ENCODE measurements around the gene NHEJ1.

The NHEJ1 gene, protein sequence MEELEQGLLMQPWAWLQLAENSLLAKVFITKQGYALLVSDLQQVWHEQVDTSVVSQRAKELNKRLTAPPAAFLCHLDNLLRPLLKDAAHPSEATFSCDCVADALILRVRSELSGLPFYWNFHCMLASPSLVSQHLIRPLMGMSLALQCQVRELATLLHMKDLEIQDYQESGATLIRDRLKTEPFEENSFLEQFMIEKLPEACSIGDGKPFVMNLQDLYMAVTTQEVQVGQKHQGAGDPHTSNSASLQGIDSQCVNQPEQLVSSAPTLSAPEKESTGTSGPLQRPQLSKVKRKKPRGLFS

DNA sequence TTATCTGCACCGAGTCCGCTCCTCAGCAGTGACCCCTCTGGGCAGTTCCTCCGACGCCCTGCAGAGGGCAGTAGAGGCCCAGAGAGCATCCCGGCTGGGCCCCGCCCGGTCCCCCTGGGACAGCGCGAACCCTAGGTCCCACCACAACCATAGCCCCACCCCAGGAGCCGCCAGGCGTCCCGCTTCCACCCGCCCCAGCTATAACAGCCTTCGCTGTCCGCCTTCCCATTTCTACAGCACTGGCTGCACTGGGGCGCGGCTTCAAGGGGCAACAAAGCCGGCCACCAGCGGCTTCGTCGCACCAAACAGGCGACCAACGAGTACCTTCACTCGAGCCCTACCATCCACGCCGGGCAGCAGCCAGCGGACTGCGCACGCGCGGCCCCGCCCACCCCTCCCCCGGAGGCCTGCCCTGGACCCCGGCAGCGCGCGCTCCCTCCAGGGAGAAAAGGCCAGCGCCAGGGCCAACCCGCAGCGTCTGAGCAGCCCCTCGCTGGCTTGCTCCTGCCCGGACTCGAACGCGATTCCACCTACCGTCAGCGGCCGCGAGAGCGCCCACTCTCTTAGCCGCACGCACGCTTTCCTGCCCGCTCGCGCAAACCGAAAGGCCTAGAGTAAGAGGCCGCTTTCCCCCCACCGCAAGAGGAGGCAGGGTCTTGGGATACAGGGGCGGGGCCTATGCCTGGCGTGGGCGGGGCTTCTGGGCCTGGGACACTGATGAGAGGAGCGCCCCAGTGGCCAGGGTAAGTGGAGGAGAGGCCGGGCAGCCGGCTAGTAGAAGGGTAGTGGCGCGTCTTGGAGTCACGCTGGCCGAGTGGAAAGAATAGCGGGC lies at the start of gene NHEJ1:
Gene NHEJ1 (minus strand): TSS at position 630 of the 832 bp plus-strand sequence. CDS start 2,453 bp downstream, outside the sequence.
- H3K4me3 ChIP-seq (replicated peaks; ENCODE audit: low read depth, low read length) = peak within 1 kb of the TSS; percentile 86
- H3K36me3 ChIP-seq (ENCODE audit: control insufficient read depth, insufficient read depth, low read length) = no peaks in the 10 kb centered on the region; the same call in 1 of the 2 replicates
- peak; percentile 96 for DNase-seq (ENCODE audit: extremely low read depth, insufficient read length)
- no peaks in the 10 kb centered on the region for H3K27me3 ChIP-seq (replicated peaks; ENCODE audit: control insufficient read depth, insufficient read depth, low read length)
- TF ChIP-seq, protein P1, sequence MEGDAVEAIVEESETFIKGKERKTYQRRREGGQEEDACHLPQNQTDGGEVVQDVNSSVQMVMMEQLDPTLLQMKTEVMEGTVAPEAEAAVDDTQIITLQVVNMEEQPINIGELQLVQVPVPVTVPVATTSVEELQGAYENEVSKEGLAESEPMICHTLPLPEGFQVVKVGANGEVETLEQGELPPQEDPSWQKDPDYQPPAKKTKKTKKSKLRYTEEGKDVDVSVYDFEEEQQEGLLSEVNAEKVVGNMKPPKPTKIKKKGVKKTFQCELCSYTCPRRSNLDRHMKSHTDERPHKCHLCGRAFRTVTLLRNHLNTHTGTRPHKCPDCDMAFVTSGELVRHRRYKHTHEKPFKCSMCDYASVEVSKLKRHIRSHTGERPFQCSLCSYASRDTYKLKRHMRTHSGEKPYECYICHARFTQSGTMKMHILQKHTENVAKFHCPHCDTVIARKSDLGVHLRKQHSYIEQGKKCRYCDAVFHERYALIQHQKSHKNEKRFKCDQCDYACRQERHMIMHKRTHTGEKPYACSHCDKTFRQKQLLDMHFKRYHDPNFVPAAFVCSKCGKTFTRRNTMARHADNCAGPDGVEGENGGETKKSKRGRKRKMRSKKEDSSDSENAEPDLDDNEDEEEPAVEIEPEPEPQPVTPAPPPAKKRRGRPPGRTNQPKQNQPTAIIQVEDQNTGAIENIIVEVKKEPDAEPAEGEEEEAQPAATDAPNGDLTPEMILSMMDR (IDR thresholded peaks at IDR 0.05; ENCODE audit: insufficient read depth, low read length, poor library complexity, severe bottlenecking) = peak; percentile 99

DNA sequence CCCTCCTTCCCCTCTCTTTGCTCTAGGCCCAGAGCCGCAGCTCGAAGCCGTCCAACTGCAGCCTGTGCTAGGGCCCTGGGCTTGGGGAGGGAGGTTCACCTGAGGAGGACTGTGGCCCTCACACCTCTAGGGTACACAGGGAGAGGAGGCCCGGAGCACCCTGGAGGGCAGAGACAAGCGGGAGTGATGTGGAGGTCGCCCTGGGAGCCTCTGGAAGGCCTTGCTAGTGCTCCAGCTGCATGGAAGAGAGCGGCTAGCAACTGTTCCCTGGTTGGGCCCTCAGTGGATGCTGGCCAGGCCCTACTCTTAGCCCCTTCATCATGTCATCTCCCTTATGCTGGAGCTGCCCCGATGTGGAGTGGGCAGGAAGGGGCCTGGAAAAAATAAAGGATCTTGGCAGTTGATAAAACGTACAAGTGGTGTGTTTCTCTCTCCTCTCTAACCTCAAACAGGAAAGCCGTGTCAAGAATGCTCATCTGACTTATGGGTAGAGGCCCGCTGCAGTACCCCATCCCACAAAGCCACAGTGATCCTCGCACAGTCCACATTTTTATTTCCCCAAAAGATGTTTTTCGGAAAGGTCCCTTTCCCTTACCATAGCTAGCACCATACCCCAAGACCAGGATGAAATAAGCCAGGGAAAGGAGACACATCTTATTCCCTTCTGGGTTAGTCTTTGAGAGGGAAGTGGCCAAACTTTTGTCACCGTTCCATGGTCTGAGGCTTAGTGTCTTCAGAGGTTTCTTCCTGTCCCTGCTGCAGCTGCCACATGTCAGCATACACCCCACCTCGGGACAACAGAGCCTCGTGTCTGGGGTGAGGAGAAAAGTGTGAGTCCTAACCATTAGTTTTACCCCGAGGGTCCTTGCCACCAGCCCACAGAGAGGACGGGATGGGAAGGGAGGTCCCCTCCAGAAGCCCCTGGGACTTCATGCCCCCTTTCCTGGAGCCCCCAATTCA lies 48.9 kb upstream of the NHEJ1 start:
- no peaks in the 10 kb centered on the region for H3K27me3 ChIP-seq (replicated peaks; ENCODE audit: control insufficient read depth, insufficient read depth, low read length)
- no peak overlapping the region for H3K4me3 ChIP-seq (replicated peaks; ENCODE audit: low read depth, low read length)
- TF ChIP-seq, protein P1 (IDR thresholded peaks at IDR 0.05; ENCODE audit: insufficient read depth, low read length, poor library complexity, severe bottlenecking) = no peak
- H3K36me3 ChIP-seq (ENCODE audit: control insufficient read depth, insufficient read depth, low read length) = peaks cover 15% of the 10 kb centered on the region
- no peak for DNase-seq (ENCODE audit: extremely low read depth, insufficient read length)

DNA sequence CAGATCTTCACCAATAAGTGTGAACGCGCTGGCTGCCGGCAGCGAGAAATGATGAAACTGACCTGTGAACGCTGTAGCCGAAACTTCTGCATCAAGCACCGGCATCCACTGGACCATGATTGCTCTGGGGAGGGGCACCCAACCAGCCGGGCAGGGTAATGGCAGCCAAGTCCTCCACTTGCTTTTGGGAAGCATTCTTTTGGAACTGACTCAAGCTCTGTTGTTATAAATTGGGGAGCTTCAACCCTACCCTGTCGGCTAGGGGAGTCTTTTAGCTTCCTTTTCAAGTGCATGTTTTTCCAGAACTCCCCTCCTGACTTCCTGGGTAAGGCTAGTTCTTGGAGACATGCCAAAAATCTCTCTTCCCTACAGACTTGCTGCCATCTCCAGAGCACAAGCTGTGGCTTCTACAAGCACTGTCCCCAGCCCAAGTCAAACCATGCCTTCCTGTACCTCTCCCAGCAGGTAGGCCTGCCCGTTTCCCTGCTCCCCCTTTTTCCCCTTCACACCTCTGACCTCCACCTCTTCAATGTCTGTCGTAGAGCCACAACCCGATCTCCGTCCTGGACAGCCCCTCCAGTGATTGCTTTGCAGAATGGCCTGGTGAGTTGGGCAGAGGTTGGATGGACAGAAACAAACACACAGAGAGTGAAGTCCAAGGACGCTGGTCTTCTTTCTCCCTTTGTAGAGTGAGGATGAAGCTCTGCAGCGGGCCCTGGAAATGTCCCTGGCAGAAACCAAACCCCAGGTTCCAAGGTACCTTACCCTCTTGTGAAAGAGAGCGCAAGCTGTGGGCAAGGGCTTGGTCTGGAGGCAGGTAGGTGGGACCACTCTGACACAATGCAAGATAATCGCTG lies 47.5 kb upstream of the NHEJ1 start:
- H3K4me3 ChIP-seq (replicated peaks; ENCODE audit: low read depth, low read length) = no peak overlapping the region
- DNase-seq (ENCODE audit: extremely low read depth, insufficient read length) = no peak
- TF ChIP-seq, protein P1 (IDR thresholded peaks at IDR 0.05; ENCODE audit: insufficient read depth, low read length, poor library complexity, severe bottlenecking) = no peak
- no peaks in the 10 kb centered on the region for H3K27me3 ChIP-seq (replicated peaks; ENCODE audit: control insufficient read depth, insufficient read depth, low read length)
- H3K36me3 ChIP-seq (ENCODE audit: control insufficient read depth, insufficient read depth, low read length) = peaks cover 13% of the 10 kb centered on the region

DNA sequence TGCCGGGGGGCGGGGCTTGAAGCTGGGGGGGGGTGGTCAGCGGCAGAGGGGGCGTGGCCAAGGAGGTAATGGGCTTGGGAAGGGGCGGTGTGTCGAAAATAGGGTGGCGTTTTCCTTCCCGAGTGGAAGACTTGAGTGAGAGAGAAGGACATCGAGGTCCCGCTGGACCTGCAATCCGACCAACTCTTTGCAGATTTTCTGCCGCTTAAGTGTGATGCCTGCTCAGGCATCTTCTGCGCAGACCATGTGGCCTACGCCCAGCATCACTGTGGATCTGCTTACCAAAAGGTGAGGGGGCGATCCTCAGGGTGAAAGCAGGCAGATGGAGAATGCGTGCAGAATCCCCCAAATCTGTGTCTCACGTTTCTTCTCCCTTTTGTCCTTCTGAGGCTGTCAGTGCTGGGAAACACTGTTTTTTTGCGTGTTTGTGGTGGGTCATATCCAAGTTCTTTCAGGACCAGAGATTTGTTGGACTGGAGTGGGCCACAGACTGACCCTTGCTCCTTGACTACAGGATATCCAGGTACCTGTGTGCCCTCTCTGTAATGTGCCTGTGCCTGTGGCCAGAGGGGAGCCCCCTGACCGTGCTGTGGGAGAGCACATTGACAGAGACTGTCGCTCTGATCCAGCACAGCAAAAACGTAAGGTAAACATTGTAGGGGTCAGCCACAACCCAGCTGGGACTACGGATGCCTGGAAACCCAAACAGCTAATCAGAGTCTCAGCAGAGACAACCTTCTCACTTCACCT lies 46.7 kb upstream of the NHEJ1 start:
- Histone ChIP-seq H3K4me3 (replicated peaks; ENCODE audit: low read depth, low read length) (peak overlapping the region; percentile 76), H3K36me3 (ENCODE audit: control insufficient read depth, insufficient read depth, low read length) (peaks cover 9% of the 10 kb centered on the region), H3K27me3 (replicated peaks; ENCODE audit: control insufficient read depth, insufficient read depth, low read length) (no peaks in the 10 kb centered on the region)
- TF ChIP-seq, protein P1 (IDR thresholded peaks at IDR 0.05; ENCODE audit: insufficient read depth, low read length, poor library complexity, severe bottlenecking) = no peak
- DNase-seq (ENCODE audit: extremely low read depth, insufficient read length) = no peak

Measured in GM06990 (cell line).